Measurements from ENCODE around the gene SECTM1. TPM values are rescaled to one million over a fixed set of nuclear protein-coding genes. Genes with fewer than 3 reads are reported as not detected.
"Not testable (repeated sequence)": the region's sequence is repeated elsewhere in the genome, so short reads cannot be mapped to it uniquely, and the experiment has no call there.

SECTM1 gene
- total RNA-seq, 6 experiments from 2014 or later = 3.9 to 7.4 (median 5.8) TPM

DNA sequence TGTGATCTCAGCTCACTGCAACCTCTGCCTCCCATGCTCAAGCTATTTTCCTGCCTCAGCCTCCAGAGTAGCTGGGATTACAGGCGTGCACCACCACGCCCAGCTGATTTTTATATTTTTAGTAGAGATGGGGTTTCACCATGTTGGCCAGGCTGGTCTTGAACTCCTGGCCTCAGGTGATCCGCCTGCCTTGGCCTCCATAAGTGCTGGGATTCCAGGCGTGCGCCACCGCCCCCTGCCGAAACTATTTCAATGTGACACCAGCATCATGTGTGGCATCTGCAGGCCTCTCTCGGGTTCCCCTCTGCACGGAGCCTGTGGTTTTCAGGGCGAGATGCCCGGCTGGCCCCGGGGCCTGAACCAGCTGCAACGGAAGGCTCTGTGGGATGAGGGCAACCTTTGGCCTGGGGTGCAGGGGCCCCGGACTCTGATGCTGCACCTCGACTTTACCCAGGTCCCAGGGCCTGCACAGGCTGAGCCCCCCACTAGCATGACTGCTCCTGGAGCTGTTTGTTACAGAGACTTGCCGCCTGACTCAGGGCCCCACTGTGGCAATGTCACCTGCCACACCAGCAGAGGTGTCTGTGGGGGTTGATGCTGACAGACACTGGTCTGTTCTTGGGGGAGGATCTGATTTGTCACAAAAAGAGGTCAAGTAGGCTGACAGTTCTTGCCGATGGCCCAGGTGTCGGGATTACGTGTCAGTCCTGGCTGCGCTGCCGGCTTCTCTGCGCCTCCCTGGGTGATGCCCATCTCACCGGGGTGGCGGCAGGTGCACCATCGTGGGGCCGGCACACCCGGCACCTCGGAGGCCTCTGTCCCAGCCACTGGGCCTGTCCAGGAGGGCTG, 16.8 kb upstream of the SECTM1 start:
- TF ChIP-seq POLR2A (IDR thresholded peaks at IDR 0.05) = no peak
- TF ChIP-seq, protein P1, sequence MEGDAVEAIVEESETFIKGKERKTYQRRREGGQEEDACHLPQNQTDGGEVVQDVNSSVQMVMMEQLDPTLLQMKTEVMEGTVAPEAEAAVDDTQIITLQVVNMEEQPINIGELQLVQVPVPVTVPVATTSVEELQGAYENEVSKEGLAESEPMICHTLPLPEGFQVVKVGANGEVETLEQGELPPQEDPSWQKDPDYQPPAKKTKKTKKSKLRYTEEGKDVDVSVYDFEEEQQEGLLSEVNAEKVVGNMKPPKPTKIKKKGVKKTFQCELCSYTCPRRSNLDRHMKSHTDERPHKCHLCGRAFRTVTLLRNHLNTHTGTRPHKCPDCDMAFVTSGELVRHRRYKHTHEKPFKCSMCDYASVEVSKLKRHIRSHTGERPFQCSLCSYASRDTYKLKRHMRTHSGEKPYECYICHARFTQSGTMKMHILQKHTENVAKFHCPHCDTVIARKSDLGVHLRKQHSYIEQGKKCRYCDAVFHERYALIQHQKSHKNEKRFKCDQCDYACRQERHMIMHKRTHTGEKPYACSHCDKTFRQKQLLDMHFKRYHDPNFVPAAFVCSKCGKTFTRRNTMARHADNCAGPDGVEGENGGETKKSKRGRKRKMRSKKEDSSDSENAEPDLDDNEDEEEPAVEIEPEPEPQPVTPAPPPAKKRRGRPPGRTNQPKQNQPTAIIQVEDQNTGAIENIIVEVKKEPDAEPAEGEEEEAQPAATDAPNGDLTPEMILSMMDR (IDR thresholded peaks at IDR 0.05) = no peak
- Histone ChIP-seq H3K9me3 (no peaks in the 10 kb centered on the region), H3K4me3 (no peak overlapping the region), H3K36me3 (no peaks in the 10 kb centered on the region), H3K27me3 (no peaks in the 10 kb centered on the region), H3K27ac (no peak overlapping the region), H3K4me1 (peaks cover 0 to 5% (median 0%) of the 10 kb centered on the region in 4 donors)
- intact Hi-C loops (cut with DNase I) = loop anchor here (10.0 kb wide), 3 partner anchors 64 to 204 kb away; partner anchors contain the start of genes HEXD (in 1 of the 2) and OGFOD3 (in 1 of the 2)
- no CpG with 5 or more reads among the region's 28 CpGs for WGBS (ENCODE audit: insufficient coverage, low coverage, low lambda C conversion rate, missing lambda C conversion rate)
- DNase-seq = no peak
- no peak for ATAC-seq

DNA sequence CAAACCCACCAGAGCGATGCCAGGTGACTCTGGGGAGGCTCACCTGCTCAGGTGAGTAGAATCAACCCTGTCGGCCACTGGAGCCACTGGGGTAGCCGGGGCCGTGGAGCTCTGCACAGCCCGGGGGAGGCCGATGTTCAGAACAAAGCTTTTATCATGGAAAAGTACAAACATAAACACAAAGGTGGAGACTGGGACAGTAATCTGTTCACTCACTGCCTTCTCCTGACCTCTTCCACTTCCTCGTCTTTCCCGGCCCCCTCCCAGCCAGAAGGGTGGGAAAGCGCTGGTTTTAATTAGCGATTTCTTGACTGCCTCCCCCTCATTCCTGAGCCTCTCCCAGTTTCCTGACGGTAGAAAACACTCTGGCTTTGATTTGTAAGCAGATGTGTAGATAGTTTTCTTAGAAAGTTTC, 15.7 kb upstream of the SECTM1 start:
- ATAC-seq = no peak
- Histone ChIP-seq H3K27ac (no peak overlapping the region), H3K9me3 (no peaks in the 10 kb centered on the region), H3K4me1 (peaks cover 0 to 5% (median 0%) of the 10 kb centered on the region in 4 donors), H3K4me3 (no peak overlapping the region), H3K36me3 (no peaks in the 10 kb centered on the region), H3K27me3 (no peaks in the 10 kb centered on the region)
- 36% methylated on average over 5 of the region's 11 CpGs for WGBS (ENCODE audit: insufficient coverage, low coverage, low lambda C conversion rate, missing lambda C conversion rate)
- intact Hi-C loops (cut with DNase I) = no loop called here
- peak in 1 of 3 donors; percentile 37 for DNase-seq
- TF ChIP-seq POLR2A (IDR thresholded peaks at IDR 0.05) = no peak
- TF ChIP-seq, protein P1 (IDR thresholded peaks at IDR 0.05) = no peak

GRCh38 chr17:82348866-82349265, 15.3 kb upstream of the SECTM1 start:
- no peak for TF ChIP-seq POLR2A (IDR thresholded peaks at IDR 0.05)
- TF ChIP-seq, protein P1 (IDR thresholded peaks at IDR 0.05) = no peak
- Histone ChIP-seq H3K27me3 (no peaks in the 10 kb centered on the region), H3K9me3 (no peaks in the 10 kb centered on the region), H3K4me3 (no peak overlapping the region), H3K27ac (no peak overlapping the region), H3K36me3 (no peaks in the 10 kb centered on the region), H3K4me1 (peaks cover 0 to 5% (median 0%) of the 10 kb centered on the region in 4 donors)
- WGBS (ENCODE audit: insufficient coverage, low coverage, low lambda C conversion rate, missing lambda C conversion rate) = 65% methylated on average over 9 of the region's 11 CpGs
- intact Hi-C loops (cut with DNase I) = no loop called here
- DNase-seq (no peak), ATAC-seq (no peak)

DNA sequence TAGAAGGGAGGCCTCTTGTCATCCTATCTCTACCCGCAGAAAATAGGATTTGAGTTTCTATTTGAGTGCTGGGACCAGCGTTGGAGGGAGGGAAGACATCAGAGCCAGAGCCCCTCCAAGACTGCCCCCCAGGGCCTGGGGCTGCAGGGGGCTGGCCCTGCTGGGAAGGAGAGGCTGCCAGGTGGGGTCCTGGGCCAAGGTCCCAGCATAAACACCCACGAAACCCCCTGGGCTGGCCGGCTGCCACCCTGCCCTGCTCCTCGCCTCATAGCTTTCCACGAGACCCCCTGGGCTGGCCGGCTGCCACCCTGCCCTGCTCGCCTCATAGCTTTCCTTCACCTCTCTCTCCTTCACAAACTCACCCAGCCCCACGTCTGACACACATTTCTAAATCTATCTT, 14.9 kb upstream of the SECTM1 start:
- Histone ChIP-seq H3K4me3 (no peak overlapping the region), H3K27ac (no peak overlapping the region), H3K9me3 (no peaks in the 10 kb centered on the region), H3K4me1 (peaks cover 0 to 5% (median 0%) of the 10 kb centered on the region in 4 donors), H3K27me3 (no peaks in the 10 kb centered on the region), H3K36me3 (no peaks in the 10 kb centered on the region)
- TF ChIP-seq, protein P1 (IDR thresholded peaks at IDR 0.05) = no peak
- TF ChIP-seq POLR2A (IDR thresholded peaks at IDR 0.05) = no peak
- DNase-seq = peak in 1 of 3 donors; percentile 34
- 37% methylated on average over 3 of the region's 9 CpGs for WGBS (ENCODE audit: insufficient coverage, low coverage, low lambda C conversion rate, missing lambda C conversion rate)
- intact Hi-C loops (cut with DNase I) = no loop called here
- no peak for ATAC-seq

GRCh38 chr17:82347994-82348393, 14.4 kb upstream of the SECTM1 start:
- H3K4me3 ChIP-seq; H3K27me3 ChIP-seq; H3K27ac ChIP-seq; H3K4me1 ChIP-seq; ATAC-seq; DNase-seq; H3K36me3 ChIP-seq; intact Hi-C loops (cut with DNase I); H3K9me3 ChIP-seq: not testable (repeated sequence)
- 87% methylated on average over 11 of the region's 11 CpGs for WGBS (ENCODE audit: insufficient coverage, low coverage, low lambda C conversion rate, missing lambda C conversion rate)

Measured in right lobe of liver (tissue), 6 donors.